Ascending aorta (tissue), 2 donors: Measurements from ENCODE around the gene UQCRHL. TPM values are rescaled to one million over a fixed set of nuclear protein-coding genes. Genes with fewer than 3 reads are reported as not detected.

Experiments
- DNase-seq, 2 donors: peaks; one replicate each; pipeline ENCODE4 v3.0.0-alpha.2; 2019; ENCODE audit warnings: low spot score in 2 of 2
- H3K27ac ChIP-seq, 2 donors: fragments of 200-600 bp; sonication (generic); one replicate each; pipeline ENCODE4 v1.5.1; 2016 to 2017; ENCODE audit warnings: mild to moderate bottlenecking in 1 of 2
- H3K27me3 ChIP-seq: fragments of 200-600 bp; sonication (generic); one replicate; pipeline ENCODE4 v1.5.1; 2017
- H3K36me3 ChIP-seq, 2 donors: fragments of 200-600 bp; sonication (generic); one replicate each; pipeline ENCODE4 v1.5.1; 2016
- H3K4me1 ChIP-seq, 2 donors: fragments of 200-600 bp; sonication (generic); one replicate each; pipeline ENCODE4 v1.5.1; 2016 to 2017; ENCODE audit warnings: mild to moderate bottlenecking in 1 of 2
- H3K4me3 ChIP-seq, 2 donors: fragments of 200-600 bp; sonication (generic); one replicate each; pipeline ENCODE4 v1.5.1; 2016 to 2017; ENCODE audit warnings: mild to moderate bottlenecking in 1 of 2
- H3K9me3 ChIP-seq, 2 donors: fragments of 200-600 bp; sonication (generic); one replicate each; pipeline ENCODE4 v1.5.1; 2016
- intact Hi-C: fragments of 100-400 bp; cut with DNase I; formaldehyde crosslinking; loops from one replicate; pipeline ENCODE4 v1.15.1; 2023
- total RNA-seq: library from RNA; depleted of rRNA; stranded (reverse); fragments of >200 nt; gene quantifications from one replicate; pipeline ENCODE4 v1.1.0, GENCODE V29; 2016
- TF ChIP-seq, protein P1 (sequence below), 3 experiments: fragments of 200-600 bp in 2 of 3; fragments of 450-650 bp in 1 of 3; sonication (generic) in 2 of 3; IDR thresholded peaks; one replicate each; pipeline ENCODE4 v1.5.1; 2016 to 2019; ENCODE audit warnings: antibody characterized with exemption in 3 of 3, mild to moderate bottlenecking in 1 of 3, moderate library complexity in 1 of 3

The UQCRHL gene
- total RNA-seq, 1 donor from 2014 or later, result not detected

DNA sequence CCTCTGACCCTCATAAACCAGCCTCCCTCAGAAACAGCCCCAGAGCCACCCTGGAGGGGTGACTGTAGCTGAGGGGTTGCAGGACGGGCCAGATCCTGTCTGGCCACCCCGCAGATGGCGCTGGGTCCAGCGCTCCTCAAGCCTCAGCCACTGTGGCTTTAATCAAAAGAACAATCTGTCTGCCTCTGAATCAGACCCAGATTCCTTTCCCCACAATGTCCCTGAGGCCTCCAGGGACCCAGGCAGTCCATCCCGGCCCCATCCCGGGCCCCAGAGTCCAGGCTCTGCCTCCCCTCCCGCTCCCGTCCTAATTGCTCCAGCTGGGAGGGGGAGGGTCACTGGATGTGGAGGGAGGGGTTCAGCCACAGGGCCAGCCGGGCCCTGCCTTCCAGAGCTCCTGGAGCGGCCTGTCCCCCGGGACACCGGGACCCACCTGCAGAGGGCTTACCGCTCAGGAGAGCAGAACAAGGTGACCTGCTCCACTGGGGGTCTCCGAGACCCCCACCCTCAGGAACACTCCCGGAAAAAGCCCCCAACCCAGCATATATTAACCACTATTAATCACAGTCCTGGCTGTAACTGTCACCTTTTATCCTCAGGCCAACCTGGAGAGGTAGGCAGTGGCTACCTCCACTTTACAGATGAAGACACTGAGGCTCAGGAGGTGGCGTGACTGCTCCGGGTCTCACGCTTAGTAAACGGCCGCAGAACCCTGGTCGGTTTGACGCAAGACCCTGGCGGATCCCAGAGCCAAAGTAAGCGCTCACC, 49.7 kb downstream of the UQCRHL start:
- peaks cover 0 to 11% of the 10 kb centered on the region in 2 donors for H3K36me3 ChIP-seq
- H3K4me1 ChIP-seq, result peaks cover 9 to 29% of the 10 kb centered on the region in 2 donors
- H3K27ac ChIP-seq, result peak overlapping the region; percentile 93 to 96
- H3K9me3 ChIP-seq, result no peaks in the 10 kb centered on the region
- peak overlapping the region; percentile 86 to 89 for H3K4me3 ChIP-seq
- DNase-seq, result no peak
- intact Hi-C loops, result no loop called here
- TF ChIP-seq, protein P1, sequence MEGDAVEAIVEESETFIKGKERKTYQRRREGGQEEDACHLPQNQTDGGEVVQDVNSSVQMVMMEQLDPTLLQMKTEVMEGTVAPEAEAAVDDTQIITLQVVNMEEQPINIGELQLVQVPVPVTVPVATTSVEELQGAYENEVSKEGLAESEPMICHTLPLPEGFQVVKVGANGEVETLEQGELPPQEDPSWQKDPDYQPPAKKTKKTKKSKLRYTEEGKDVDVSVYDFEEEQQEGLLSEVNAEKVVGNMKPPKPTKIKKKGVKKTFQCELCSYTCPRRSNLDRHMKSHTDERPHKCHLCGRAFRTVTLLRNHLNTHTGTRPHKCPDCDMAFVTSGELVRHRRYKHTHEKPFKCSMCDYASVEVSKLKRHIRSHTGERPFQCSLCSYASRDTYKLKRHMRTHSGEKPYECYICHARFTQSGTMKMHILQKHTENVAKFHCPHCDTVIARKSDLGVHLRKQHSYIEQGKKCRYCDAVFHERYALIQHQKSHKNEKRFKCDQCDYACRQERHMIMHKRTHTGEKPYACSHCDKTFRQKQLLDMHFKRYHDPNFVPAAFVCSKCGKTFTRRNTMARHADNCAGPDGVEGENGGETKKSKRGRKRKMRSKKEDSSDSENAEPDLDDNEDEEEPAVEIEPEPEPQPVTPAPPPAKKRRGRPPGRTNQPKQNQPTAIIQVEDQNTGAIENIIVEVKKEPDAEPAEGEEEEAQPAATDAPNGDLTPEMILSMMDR (IDR thresholded peaks at IDR 0.05), result no peak
- no peaks in the 10 kb centered on the region for H3K27me3 ChIP-seq

Other genes starting within 250 kb of the UQCRHL start
- gene AGMAT, start 222.6 kb downstream of the UQCRHL start, total RNA-seq, result 1.1 TPM
- 13.0 TPM for gene DDI2, start 190.2 kb downstream of the UQCRHL start, total RNA-seq
- 129 TPM for gene PLEKHM2, start 123.3 kb downstream of the UQCRHL start, total RNA-seq
- gene SLC25A34, start 71.4 kb downstream of the UQCRHL start, total RNA-seq, result 5.7 TPM
- not detected for gene TMEM82, start 65.2 kb downstream of the UQCRHL start, total RNA-seq
- gene FBLIM1, start 48.9 kb downstream of the UQCRHL start, total RNA-seq, result 641 TPM
- 53.9 TPM for gene SPEN, start 40.1 kb upstream of the UQCRHL start, total RNA-seq
- 155 TPM for gene ZBTB17, start 168.5 kb upstream of the UQCRHL start, total RNA-seq
- not detected for gene SRARP, start 196.6 kb upstream of the UQCRHL start, total RNA-seq
- 191 TPM for gene HSPB7, start 210.4 kb upstream of the UQCRHL start, total RNA-seq
- not detected for gene CLCNKA, start 214.4 kb upstream of the UQCRHL start, total RNA-seq
- not detected for gene CLCNKB, start 236.1 kb upstream of the UQCRHL start, total RNA-seq